Superior temporal gyrus (tissue), 1 donor: ENCODE data around the gene OR7G1.

Experiments
- DNase-seq: peaks from one replicate; pipeline ENCODE4 v3.0.0-alpha.2; 2016; ENCODE audit errors: extremely low spot score

Gene OR7G1, protein sequence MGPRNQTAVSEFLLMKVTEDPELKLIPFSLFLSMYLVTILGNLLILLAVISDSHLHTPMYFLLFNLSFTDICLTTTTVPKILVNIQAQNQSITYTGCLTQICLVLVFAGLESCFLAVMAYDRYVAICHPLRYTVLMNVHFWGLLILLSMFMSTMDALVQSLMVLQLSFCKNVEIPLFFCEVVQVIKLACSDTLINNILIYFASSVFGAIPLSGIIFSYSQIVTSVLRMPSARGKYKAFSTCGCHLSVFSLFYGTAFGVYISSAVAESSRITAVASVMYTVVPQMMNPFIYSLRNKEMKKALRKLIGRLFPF

GRCh38 chr19:9115307-9115813 lies at the start of gene OR7G1:
Gene OR7G1 (minus strand): TSS chr19:9115763. CDS start chr19:9115763, 0 bp downstream.
- no peak for DNase-seq

DNA sequence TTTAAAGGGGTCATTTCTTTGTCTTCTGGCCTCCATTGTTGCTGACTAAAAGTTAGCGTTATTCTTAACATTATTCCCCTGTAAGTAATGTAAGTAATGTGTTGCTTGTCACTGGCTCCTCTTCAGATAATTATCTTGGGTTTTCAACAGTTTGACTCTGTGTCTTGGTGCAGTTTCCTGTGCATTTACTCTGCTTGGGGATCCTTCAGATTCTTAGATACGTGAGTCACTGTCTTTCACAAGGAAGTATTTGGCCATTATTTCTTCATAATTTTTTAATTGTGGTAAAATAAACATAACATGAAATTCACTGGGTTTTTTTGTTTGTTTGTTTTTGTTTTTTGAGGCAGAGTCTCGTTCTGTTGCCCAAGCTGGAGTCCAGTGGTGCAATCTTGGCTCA lies 49.7 kb upstream of the OR7G1 start:
- DNase-seq: no peak

GRCh38 chr19:9161427-9161826 lies 45.9 kb upstream of the OR7G1 start:
- no peak for DNase-seq

GRCh38 chr19:9159891-9160290 lies 44.3 kb upstream of the OR7G1 start:
- no peak for DNase-seq

DNA sequence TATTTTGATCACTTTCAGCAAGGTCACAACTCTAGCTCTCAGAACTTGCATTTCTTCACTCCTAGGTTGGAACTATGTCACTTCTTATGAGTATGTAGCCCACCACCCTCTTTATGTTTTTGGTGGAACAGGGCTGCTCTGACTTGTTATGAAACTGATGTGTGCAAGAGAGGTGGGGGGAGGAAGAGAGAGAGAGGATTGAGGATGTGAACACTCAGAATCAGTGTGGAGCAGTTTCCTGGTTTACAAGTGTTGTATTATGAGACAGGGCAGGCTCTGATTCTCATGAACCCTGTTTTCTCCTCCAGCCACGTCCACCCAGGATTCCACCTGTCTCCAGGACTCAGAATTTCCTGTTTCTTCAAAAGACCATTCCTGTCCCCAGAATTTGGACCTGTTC lies 40.7 kb upstream of the OR7G1 start:
- no peak for DNase-seq

DNA sequence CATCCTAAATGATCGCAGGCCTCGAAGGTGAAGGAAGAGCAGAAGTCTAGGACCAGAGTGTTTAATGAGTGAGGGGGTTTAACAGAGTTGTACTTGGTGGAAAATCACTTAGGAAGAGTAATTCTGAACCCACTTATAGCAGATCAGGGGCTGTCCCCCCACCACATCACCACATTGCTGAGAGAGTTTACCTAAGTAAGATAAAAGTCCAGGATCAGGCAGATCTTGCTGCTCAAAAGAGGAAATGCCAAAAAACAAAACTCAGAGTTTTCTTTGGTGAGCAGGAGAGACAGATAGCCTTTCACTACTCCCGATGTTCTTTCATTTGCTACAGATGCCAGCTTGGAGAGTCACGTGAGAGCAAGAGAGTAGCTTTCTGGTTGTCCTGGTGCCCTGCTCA lies 40.0 kb upstream of the OR7G1 start:
- DNase-seq: no peak

GRCh38 chr19:9151367-9151766 lies 35.8 kb upstream of the OR7G1 start:
- no peak for DNase-seq

- DNase-seq: no peak
Observed at GRCh38 chr19:9150650-9151049, 35.1 kb upstream of the OR7G1 start.

- no peak for DNase-seq
Observed at GRCh38 chr19:9149997-9150396, 34.4 kb upstream of the OR7G1 start.

DNA sequence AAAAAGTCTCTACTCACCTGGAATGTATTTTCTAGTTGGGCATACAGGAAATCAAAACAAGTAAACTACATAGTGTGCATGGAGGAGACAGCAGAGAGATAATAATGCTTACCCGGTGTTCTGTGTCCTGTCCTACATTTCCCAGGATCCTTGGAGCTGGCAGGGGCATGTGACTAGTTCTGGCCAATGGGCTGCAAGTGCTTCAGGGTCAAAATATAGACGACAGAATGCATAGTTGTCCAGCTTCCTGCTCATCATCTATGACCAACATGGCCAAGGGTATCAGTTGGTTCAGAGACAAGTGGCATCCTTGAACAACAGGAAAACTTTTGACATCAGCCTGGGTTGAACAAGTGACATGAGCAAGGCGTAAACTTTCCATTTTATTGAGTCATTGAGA lies 33.1 kb upstream of the OR7G1 start:
- no peak for DNase-seq

GRCh38 chr19:9146882-9147281 lies 31.3 kb upstream of the OR7G1 start:
- no peak for DNase-seq

DNA sequence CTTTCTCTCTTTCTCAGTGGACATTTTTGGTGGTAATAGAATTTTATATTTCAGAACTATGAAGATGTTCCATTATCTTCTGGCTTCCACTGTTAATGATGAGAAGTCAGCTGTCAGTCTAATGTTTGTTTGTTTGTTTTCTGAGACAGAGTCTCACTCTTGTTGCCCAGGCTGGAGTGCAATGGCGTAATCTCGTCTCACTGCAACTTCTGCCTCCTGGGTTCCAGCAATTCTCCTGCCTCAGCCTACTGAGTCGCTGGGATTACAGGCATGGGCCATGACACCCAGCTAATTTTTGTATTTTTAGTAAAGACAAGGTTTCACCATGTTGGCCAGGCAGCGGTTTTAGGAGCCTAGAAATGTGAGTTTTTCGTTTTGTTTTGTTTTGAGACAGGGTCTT lies 29.4 kb upstream of the OR7G1 start:
- DNase-seq: no peak

DNA sequence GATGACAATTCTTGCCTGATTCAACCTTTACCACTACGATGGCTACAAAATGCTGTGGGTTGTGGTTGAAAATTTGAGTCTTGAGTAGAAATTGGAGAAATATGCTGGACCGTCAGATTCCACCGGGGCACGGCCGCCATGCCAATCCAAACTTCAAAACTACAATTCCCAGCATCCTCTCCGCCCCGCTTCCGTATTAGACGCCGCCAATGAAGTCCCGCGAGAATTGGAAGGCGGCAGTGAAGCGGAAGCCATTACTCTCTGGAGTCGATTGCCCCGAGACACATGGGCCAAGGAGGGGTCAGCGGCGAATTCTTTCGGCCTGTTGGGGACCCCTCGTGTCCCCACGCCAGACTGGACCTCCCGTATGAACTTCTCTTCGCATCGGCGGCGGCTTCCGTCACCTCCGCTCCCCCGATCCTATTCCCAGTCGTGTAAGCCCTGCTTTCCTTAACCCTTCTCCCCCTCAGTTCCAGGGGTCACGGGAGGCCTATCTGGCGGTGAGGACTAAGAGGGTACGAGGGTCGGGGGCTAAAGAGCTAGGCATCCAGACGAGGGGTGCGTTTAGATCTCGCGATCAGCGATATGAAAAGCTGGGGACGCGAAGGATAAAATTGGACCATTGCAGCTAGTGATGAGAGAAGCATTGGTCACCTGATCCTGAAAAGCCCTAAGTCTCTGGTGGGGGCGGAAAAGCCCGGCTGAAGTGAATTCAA lies 24.8 kb upstream of the OR7G1 start, which contains the start of gene ZNF317:
Gene ZNF317, plus strand, starts transcription at position 239 of the 716 bp plus-strand sequence. CDS start 15,620 bp downstream, outside the sequence.
- DNase-seq: peak; percentile 99

- DNase-seq: no peak
Observed at GRCh38 chr19:9139609-9140158, 24.1 kb upstream of the OR7G1 start.

- no peak for DNase-seq
Observed at GRCh38 chr19:9132422-9132821, 16.9 kb upstream of the OR7G1 start.

GRCh38 chr19:9130965-9131364 lies 15.4 kb upstream of the OR7G1 start:
- no peak for DNase-seq

GRCh38 chr19:9128171-9128570 lies 12.6 kb upstream of the OR7G1 start:
- DNase-seq: no peak

- no peak for DNase-seq
Observed at GRCh38 chr19:9126900-9127405, 11.4 kb upstream of the OR7G1 start, which contains the start of gene OR7G3. Gene OR7G3 (minus strand): TSS chr19:9126950. CDS start chr19:9126950, 0 bp downstream.

GRCh38 chr19:9116547-9116946 lies 984 bp upstream of the OR7G1 start:
- DNase-seq: no peak

- no peak for DNase-seq
Observed at GRCh38 chr19:9109959-9110358, 5.6 kb downstream of the OR7G1 start.

DNA sequence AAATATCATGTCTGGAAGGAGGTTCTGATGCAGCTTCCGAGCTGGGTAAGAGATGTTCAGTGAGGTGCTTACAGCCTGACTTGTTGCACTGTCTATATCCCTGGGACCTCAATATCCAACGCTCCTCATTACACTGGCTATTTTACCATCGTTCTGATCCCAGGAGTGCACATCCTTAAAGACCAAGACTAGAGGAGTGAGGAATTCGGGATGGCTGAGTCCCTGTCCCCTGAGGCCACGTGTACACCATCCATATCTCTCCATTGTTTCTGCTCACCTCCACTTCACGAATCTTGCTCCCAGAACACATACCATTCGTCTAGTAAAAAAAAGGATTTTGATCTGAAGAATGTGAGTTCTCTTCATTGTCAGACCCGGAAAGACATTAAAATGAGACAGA lies 8.2 kb downstream of the OR7G1 start, which contains the start of gene OR7G2:
Gene OR7G2, minus strand, starts transcription at position 101 of the 400 bp plus-strand sequence. CDS start 4,232 bp downstream, outside the sequence.
- DNase-seq: no peak

- DNase-seq: no peak
Observed at GRCh38 chr19:9086761-9087160, 28.8 kb downstream of the OR7G1 start, which contains the start of gene OR1M1. Gene OR1M1 (plus strand): TSS chr19:9087061. CDS start chr19:9093245, 6,184 bp downstream.
